Activated T-cell treated with anti-CD3 and anti-CD28 coated beads for 4 hours (primary cell): ENCODE measurements around the gene ADTRP.
"Not testable (repeated sequence)": the region's sequence is repeated elsewhere in the genome, so short reads cannot be mapped to it uniquely, and the experiment has no call there.

Source experiments
- DNase-seq: peaks from one replicate; pipeline ENCODE4 v3.0.0-alpha.2; 2020

ADTRP gene

GRCh38 chr6:11688425-11688709 is 90.2 kb downstream of the ADTRP start:
- DNase-seq = no peak

- DNase-seq = no peak
Observed at GRCh38 chr6:11685481-11686093, 93.0 kb downstream of the ADTRP start.

DNA sequence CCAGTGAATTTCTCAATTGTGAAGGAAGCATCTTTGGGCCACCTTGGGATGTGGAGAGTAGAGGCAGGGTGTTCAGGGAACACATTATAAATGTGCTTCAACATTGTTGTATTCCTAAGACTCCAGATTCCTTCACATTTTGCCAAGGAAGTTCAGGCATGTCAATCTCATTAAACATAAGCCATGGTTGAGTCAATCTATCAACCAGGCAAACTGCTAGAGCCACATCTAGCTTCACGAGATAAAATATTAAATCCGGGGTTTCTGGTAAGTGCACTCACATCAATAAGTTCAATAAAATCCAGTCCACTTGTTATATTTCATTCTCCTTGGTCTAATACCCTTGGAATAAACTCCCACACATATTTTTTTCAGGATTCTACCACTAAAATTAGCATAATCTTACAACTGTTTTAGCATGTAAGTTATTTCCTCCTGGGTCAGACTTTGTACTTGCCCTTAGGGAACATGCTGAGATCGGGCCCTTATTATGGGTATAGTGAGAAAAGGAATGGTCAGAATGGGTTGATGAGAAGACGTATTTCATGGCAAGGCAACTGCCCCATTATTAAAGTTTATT is 93.6 kb downstream of the ADTRP start:
- DNase-seq = no peak

GRCh38 chr6:11683871-11684270 is 94.7 kb downstream of the ADTRP start:
- DNase-seq = no peak

GRCh38 chr6:11682561-11682975 is 96.0 kb downstream of the ADTRP start:
- DNase-seq = no peak

GRCh38 chr6:11681770-11682169 is 96.8 kb downstream of the ADTRP start:
- DNase-seq = no peak

GRCh38 chr6:11681357-11681756 is 97.2 kb downstream of the ADTRP start:
- no peak for DNase-seq

GRCh38 chr6:11680479-11680878 is 98.1 kb downstream of the ADTRP start:
- not testable (repeated sequence) for DNase-seq

DNA sequence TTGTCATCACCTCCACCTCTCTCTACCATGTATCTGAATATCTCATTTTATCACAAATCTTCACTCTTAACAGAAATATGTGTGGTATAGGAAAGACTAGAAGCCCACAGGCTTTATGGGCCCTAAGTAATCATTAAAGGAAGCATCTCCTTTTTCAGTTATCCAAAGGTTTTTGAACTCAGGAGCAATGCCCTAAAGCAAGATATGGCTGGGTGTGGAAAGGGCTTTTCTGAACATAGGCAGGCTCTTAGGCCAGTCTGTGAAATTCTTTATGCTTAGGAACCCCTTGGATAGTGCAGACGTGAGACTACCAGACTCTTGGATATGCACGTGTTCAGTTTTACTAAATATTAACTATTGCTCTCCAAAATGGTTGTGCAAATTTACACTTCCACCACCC is 99.5 kb downstream of the ADTRP start:
- DNase-seq = no peak

GRCh38 chr6:11675601-11676000 is 103.0 kb downstream of the ADTRP start:
- no peak for DNase-seq

DNA sequence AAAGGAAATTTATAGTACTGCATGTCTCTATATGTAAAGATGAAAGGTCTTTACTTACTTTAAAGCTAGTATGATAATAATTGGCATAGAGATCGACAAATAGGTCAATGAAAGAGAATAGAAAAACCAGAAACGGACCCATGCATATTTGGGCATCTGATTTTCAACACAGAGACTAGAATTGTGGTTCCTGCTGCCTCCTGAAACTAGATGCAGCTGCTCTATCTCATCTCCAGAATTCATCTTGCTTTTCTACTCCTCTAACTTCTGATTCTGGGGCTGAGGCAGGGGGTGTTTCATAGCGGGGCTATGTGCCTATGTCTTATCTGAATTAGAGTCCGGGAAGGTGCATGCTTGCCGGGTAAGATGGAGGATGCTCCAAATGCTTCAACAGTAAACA is 105.9 kb downstream of the ADTRP start:
- DNase-seq = no peak

- no peak for DNase-seq
Observed at GRCh38 chr6:11672256-11672655, 106.3 kb downstream of the ADTRP start.

DNA sequence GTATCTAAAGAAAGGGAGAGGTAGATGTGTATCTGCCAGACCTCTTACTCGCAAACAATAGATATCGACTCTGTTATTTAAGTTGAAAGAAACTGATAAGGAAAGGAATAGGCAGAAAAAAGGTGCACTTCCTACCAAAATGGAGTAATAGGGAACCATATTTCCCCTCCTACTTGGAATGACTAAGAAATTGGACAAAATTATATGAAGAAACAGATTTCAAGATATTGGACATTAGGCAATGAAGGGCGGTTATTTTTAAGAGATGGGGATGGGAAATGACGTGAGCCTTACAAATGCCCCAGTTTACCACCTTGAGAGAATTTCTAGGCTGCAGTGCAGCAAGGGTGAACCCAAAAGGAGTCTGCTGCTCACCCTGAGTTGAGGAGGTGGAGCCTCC is 108.9 kb downstream of the ADTRP start:
- DNase-seq = no peak

DNA sequence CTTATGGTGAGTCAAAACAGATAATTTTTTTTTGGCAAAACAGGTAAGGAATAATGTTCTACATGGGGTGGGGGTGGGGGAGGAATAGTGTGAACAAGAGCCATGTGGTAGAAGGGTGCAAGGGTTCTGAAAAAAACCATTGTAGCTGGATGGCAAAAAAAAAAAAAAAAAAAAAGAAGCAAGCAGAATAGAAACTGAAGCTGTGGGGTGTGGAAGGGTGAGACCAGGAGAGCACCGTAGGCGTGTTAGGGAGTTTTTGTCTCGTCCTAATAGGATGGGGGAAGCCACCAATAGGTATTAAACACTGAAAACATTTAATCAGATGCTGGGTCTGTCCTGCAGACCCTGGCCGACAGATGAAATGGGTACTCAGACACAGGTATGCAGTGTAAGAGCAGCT is 110.1 kb downstream of the ADTRP start:
- DNase-seq = no peak

DNA sequence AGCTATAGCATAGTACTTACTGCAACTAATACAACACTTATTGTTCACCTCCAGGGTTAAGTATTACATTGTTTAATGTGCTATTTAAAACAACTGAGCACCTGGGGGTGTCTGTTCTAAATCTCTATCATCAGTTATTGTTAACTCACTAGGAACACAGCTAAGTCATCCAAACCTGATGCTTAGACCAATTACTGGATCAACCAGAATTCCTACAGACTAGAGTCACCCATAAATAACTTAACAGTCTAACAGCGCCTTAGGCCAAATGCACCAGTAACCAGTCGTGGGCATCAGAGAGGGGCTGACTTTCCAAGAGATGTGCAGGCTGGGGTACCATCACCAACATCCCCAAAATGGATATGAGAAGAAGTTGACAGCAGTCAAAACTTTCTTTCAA is 110.7 kb downstream of the ADTRP start:
- DNase-seq = no peak

- no peak for DNase-seq
Observed at GRCh38 chr6:11665604-11666326, 112.8 kb downstream of the ADTRP start.
